Heart left ventricle (tissue), 13 donors: ENCODE results near the gene KCNQ1OT1.

Source experiments
- CTCF ChIP-seq, 12 donors: fragments of 200-600 bp; sonication (generic) in 4 of 12; IDR thresholded peaks; one replicate each; pipeline versions ENCODE4 v1.5.0 to v1.8.0; 2018 to 2022; ENCODE audit warnings: antibody characterized with exemption in 12 of 12, mild to moderate bottlenecking in 5 of 12
- POLR2A ChIP-seq, 2 donors: fragments of 450-650 bp; IDR thresholded peaks; one replicate each; pipeline ENCODE4 v1.6.1; 2017; ENCODE audit warnings: antibody characterized with exemption in 2 of 2, mild to moderate bottlenecking in 2 of 2, moderate library complexity in 2 of 2
- donor health status: ischemic (EF 13 %, LVEDD 7.1; RV severe dilation, severe dysfunction).
- donor health status: DM: no; HTN: yes; CAD: no.
- donor health status: DM: no; HTN: no; CAD: no.
- donor health status: ischemic (EF 25% LVEDD 6.9; RV normal size, moderate dysfunction).
- donor health status: ischemic (EF 25% LVEDD 5.7; RV mildly dilated, moderate dysfunction).
- donor health status: ischemic (EF 35%, LVEDD 5.7; RV mildly dilated, moderate dysfunction).
- donor health status: nonischemic (EF 11% LVEDD 7.7; RV severe dilation, severe dysfunction).
- donor health status: DM: yes; HTN: yes; CAD: no.
- donor health status: PGD.
- donor health status: ischemic (EF 29% LVEDD 5.4; RV normal size, mild dysfunction).
- donor health status: nonischemic (EF 23%, LVEDD 6.1; RV moderate dilation, normal function).

DNA sequence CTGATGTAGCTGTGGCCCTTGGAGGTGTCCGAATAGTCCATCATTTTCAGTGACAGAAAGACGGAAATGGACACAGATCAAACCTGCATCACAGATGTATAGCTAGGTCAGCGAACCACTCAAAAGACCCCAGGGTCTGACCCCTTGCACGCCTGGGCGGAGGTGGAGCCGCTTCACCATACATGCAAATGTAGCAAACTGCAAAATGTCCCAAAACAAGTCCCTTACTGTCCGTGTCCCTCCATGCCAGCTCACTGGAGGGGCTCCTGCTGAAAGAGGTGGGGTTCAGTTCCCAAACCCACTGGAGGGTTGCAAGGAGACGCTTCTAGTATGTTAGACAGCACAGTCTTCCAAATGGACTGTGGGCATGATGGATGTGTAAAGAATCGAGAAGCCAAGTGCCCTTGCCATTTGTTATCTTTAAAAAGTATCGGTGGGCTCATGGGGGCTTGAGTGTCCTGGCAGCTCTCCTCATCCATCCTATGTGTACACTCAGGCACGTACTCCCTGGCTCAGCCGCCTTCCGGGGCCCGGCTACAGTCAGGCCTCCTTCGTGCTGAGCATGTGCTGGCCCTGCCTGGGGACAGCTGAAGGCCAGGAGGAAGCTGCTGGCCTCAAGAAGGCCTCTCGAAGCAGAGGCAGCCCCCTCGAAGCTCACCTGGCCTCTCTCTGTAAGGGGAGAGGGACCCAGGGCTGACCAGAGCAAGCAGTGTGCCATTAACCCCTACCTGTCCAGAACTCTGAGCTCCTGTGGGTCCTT, 20.2 kb upstream of the KCNQ1OT1 start:
- no peak for TF ChIP-seq POLR2A (IDR thresholded peaks at IDR 0.05)
- no peak for TF ChIP-seq CTCF (IDR thresholded peaks at IDR 0.05)
